Cardiac septum (tissue), 1 donor: ENCODE data around the gene LCP2. TPM values are rescaled to one million over a fixed set of nuclear protein-coding genes. Genes with fewer than 3 reads are reported as not detected.
"Not testable (repeated sequence)": the region's sequence is repeated elsewhere in the genome, so short reads cannot be mapped to it uniquely, and the experiment has no call there.

Source experiments
- DNase-seq: peaks from one replicate; pipeline ENCODE4 v3.0.0-alpha.2; 2020; ENCODE audit warnings: low spot score
- intact Hi-C: fragments of 100-400 bp; cut with DNase I; formaldehyde crosslinking; loops from one replicate; pipeline ENCODE4 v1.14.0; 2022
- total RNA-seq: library from RNA; stranded (reverse); fragmentation: NEBNext Ultra II Directional; extraction: Animal tissue kit (Norgen Biotek cat#: 25700); gene quantifications from one replicate; pipeline ENCODE4 v1.2.1, GENCODE V29; 2021
- donor health status: DM: no; HTN: no; CAD: no.

Gene LCP2
- total RNA-seq, 1 donor from 2014 or later = 6.2 TPM

DNA sequence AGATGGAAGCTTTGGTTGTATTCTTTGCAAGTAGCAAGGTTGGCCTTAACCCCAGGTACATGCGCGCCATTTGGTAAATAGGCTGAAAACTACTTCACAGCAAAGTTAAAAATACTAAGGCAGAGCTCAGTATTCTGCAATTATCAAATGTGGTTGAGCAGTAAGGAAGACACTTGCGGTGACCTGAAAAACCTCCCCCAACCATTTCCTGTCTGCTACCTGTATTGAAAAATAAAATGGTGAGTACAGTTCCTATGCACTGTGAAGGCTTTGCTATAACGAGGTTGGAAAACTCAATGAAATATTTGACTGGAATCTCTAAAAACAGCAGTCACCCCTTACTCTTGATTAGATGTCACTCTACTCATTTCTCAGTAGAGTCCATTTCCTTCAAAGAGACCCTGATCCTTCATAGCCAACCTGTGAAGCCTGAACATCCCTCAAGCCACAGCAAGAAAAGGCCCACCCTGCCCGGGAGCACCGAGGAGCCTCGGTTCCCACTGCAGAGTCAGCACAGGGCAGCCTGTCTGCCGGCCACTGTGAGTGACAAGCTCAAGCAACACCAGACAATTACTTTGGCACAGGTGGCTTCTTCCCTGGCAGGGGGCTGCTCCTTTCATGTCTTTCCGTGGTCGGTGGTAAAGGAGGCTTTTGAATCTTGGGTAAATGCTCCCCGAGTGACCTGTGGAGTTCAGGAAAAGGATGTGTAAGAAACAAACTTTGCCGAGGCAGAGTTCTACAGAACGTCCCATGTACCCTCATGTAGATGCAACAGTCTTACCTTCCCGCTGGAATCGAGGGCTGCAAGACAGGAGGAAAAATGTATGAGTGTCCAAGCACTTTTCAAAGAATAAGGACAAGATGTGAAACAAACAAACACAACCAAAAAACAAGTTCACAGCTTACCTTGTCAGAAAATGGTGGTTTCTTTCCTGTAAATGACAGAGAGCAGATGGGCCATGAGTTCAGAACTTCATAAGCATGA, 35.2 kb downstream of the LCP2 start:
- intact Hi-C loops = no loop called here
- DNase-seq = no peak

DNA sequence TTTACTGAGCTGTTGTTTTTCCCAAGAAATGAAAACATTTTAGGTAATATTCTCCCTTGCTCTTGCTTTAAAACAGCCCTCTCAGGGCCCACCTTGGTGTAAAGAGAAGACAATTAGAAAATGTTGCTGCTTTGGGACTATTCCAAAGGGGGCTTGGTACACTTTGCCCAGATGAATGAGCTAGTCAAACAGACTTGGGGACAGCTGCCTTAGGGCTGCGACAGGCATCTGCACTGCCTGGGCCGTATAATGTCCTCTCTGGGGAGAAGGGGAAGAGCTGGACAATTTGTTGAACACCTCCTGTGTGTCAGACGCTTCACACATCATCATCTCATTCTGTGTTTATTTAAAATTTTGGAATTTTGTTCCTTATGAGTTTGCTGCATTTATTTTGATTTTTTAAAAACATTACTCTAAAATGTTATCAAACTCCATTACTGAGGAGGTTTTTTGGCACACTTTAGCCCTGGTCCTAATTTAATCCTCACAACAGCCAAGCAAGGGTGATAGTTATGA, 36.0 kb downstream of the LCP2 start:
- intact Hi-C loops = no loop called here
- DNase-seq = no peak

DNA sequence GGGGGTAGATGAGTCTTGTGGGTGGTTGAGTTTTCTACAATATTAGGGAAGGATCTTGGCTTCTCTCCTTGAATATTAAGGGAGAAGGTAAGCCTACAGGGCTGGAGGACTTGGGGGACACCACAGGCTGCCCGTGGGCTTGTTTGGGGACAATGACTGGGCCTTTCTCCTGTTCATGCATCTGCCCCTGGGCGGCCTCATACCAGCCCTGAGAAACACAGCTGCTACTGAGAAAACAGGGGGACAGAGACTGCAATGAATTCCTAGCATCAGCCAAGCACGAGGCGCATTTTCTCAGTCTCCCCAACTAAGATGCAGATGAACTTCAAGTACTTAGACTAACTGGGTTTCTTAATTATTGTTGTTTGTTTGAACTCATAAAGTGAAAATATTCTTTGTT, 40.2 kb downstream of the LCP2 start:
- no peak for DNase-seq
- intact Hi-C loops = no loop called here

DNA sequence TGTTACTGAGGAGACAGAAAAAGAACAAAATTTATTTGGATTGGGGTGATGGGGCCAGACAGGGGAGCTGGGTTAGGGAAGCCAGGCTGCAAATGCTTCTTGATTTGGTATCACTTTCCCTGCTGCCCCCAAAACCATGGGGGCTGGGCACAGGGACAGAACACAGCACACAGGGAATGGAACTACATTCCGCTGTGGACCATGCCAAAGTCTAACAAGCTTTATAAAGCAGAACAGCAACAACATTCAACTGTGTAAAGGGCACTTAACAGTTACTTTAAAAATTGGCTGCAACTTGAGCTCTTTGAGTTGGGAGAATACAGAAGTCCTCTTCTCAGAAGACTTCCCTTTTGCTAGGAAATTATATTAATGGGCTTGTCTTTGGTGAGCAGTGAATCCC, 41.0 kb downstream of the LCP2 start:
- intact Hi-C loops = no loop called here

DNA sequence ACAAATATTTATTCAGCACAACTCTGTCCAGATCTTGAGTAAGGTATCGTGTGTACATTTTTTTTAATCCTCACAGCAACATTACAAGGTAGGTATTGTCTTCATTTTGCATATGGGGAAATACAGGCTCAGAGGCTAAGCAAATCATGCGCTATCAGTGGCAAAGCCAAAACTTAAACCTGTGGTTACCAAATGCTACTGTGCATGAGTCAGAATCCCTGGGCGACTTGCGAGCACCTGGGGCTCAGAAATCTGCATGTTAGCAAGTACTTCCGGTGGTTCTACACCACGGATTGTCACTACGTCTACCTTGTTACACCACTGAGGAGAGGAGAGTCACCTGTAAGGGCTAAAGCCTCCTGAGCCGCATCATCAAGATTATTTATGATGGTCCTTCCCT, 43.5 kb downstream of the LCP2 start:
- intact Hi-C loops = no loop called here
- DNase-seq = no peak

More for the DNA sequence above, 41.0 kb downstream of the LCP2 start:
- DNase-seq = no peak

DNA sequence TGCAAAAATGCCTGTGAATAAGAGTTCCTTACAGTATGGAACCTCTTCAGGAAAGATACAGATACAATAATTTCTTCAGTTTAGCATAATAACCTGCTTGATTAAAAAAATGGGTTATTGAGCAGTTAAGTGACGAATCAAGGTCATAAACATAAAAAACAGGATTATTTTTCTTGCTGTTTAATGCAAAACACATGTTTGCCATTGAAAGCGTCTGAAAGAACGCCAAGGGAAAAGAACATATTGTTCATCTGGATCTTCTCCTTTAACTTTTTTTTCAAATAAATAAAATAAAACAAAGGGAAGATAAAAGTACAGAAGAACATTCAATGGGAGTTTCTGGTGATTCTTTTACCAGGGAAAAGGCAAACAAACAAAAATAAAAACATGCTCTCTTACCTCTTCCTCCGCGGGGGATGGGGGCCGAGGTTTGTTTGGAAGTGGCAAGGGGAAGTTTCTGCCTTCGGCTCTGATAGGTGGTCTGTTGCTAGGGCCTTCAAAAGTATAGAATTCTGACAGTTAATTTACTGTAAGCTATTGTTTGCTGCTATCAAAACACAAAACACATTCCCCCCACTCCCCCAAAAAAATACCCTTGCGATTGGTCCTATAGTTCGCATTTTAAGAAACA, 44.7 kb downstream of the LCP2 start:
- intact Hi-C loops = no loop called here
- DNase-seq = no peak

DNA sequence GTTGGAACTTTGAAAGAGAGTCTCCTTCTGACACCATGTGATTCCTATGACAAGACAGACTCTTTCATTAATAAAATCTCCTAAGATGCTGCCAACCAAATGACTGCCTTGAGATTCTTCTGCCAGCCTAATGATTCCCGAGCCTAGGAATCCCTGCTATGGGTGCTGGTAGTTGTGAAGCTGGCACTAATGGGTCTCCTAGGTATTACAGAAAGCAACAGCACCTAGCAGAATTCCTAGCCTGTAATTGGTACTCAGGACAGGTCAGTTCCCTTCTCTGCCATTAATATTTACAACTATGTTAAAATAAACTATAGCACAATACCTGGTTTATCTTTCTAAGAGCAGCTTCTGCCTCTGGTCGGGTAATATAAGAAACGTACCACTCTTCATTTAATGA, 45.5 kb downstream of the LCP2 start:
- DNase-seq = no peak
- intact Hi-C loops = no loop called here

DNA sequence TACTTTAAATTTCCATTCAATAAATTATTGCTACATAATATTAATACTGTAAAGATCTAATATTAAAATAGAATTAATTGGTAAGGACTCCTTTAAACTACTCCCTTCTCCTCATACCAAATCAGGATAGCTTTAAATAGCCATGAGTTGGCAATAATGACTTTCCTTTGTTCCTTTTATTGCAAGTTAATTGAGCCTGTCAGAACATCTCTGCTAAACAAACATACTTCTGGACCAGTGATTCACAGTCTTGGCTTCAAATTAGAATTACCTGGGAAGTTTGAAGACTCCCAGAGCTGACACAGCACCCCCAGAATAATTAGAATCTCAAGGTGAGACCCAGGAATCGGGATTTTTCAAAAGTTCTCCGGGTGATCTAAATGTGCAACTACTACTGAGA, 46.1 kb downstream of the LCP2 start:
- intact Hi-C loops = no loop called here
- no peak for DNase-seq

DNA sequence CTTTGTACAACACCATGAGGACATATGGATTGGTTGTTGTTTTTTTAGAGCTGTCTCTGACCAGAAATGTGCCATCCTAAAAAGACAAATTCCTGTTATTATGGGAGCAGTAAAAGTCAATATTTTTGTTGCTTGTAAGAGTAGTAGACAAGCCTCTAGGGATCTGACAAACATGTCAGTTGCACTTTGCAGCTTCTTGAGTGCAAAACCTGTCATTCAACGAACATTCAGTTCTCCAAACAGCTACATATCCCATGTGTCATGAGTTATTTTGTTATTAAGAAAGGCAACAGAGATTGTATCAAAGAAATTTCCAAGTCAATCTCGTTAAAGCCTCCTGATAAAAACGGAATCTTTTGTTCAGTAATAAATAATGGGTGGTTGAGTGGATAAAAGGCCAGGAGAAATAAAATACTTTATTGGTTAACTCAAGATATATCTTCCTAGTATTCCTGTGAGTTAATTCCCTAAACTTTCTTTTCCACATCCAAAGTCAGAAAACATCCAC, 46.7 kb downstream of the LCP2 start:
- intact Hi-C loops = no loop called here
- DNase-seq = no peak

DNA sequence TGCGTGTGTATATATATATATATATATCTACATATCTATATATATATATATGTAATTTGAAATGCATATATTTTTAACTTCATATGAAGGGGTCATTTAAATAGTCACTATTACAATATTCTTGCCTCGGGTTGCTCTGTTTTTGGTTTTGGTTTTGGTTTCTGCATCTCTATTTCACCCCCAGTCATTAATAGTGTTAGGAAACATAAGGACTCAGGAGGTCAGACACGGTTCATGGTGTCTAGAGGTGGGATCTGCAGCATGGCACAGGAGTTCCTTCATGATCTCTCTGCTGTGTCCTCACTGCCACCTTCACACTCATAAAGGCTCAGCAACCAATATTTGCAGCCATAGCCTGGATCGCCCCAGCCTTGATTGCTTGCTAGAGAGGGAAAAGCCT, 48.2 kb downstream of the LCP2 start:
- no peak for DNase-seq
- intact Hi-C loops = no loop called here

DNA sequence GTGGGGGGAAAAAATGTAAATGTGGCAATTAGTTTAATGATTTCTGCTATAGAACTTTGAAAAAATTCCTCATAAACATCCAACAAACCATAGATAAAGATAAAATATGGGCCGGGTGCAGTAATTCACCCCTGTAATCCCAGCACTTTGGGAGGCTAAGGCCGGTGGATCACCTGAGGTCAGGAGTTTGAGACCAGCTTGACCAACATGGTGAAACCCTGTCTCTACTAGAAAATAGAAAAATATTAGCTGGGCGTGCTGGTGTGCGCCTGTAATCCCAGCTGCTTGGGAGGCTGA, 48.7 kb downstream of the LCP2 start:
- intact Hi-C loops, DNase-seq: not testable (repeated sequence)

DNA sequence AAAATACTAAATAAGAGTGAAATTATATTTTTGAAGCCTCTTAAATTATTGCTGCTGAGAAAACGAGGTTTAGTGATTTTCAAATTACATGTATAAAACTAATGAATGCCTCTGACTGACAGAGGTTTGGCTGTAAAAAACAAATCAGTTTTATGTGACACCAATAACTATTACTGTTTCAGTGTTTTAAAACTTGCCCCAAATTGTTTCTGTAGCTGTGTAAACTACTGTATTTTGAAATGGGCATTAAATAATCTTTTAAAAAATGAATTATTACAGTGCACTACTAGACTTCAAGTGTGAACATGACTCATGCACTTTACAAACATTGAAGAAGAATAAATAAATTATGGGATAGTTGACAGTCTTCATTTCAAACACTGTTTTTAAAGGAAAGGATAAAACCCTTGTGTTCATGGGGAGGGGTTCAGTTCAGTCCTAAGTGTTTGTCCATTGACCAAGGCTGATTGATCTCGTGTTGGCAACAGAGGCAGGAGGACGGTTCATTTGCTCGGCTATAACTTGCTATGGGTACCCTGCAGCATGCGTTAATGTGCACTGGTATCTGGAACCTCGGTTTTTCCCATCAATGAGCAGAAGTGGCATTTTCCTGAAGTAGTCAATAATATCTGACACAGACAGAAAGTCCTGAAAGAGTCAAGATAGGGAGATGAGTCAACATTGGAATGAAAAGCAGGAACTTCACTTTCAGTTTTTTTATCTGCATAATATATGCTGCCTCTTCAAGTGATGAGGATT, 49.2 kb downstream of the LCP2 start:
- no peak for DNase-seq
- intact Hi-C loops = no loop called here

DNA sequence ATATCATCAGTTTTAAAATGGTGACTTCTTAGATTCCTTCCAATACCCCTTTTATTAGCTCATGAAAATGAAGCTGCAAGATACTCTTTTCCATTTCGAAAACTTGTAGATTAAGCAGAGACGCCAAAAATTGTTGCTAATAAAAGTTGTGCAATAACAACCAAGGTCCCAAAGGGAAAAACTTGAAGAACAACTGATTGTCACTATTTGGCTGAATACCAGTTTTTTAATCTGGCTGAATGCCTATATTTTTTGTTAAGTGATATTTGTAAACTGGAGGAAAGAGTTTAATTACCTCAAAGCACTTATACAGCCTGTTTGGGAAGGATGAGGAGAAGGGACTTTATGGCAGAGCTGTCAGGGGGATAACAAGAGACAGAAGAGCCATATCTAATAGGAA, 50.2 kb downstream of the LCP2 start:
- no peak for DNase-seq
- intact Hi-C loops = no loop called here

DNA sequence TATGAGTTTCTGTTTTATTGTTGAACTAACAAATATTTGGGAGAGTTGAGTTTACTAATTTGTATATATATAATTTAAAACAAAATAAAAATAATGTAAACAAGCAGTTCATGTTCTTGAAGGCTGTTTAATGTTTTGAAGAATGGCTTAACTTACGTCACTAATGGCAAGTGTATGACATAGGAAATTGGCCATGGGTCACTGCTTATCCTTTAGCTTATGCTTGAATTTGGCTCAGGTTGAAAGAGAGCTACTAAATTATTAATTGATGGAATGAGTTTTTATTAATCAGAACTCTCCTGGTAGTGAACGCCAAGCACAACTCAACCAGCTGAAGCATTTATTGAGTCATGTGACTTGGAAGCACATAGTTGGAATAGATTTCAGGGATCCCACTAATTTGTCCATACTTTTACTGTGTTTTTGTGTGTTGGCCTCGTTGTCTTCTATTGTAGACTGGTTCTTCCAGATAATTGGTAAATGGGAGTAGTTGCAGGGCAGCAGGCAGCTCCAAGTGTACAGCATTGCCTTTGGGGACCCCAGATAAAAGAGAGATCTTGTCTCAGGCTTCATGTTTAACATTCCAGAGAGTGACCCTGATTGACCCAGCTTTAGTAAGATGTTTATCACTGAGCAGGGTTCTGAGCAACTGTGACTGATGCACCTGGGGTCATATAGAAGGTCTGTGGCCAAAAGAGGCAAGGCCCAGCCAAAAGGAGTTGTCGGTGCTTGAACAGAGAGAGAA, 51.3 kb downstream of the LCP2 start:
- intact Hi-C loops = no loop called here
- DNase-seq = no peak

DNA sequence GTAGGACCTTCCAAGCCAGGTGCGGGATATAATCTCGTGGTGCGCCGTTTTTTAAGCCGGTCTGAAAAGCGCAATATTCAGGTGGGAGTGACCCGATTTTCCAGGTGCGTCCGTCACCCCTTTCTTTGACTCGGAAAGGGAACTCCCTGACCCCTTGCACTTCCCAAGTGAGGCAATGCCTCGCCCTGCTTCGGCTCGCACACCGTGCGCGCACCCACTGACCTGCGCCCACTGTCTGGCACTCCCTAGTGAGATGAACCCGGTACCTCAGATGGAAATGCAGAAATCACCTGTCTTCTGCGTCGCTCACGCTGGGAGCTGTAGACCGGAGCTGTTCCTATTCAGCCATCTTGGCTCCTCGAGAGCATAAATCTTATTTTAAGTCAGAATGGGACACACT, 52.1 kb downstream of the LCP2 start:
- intact Hi-C loops, DNase-seq: not testable (repeated sequence)

DNA sequence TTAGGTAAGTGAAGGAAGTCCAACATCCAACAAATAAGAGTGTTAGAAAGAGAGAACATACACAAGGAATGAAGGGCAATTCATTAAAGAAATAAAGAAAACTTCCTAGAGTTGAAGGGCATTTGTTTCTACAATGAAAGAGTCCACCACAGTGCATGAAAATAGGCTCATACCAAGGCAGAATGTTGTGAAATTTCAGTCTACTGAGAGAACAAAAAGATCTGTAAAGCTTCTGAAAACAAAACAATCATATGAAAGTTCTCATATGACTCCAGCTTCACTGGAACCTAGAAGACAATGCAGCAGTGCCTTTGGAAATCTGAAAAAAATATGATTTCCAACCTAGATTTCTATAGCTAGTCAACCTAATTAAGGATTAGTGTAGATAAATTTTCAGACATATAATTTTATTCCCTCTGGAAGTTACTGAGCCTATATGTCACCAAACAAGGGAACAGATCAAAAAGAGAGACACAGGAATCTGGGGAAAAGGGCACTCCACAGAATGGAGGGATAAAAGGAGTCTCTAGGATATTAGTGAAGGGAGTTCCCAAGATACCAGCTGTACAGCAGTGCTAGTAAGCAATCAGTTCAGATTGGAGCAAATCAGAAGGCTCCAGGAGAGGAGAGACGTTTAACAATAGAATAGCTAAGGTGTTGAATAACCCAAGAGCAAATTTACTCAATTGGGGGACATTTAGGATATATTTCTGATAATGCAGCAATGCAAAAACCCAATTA, 59.0 kb downstream of the LCP2 start:
- no peak for DNase-seq
- intact Hi-C loops = no loop called here

DNA sequence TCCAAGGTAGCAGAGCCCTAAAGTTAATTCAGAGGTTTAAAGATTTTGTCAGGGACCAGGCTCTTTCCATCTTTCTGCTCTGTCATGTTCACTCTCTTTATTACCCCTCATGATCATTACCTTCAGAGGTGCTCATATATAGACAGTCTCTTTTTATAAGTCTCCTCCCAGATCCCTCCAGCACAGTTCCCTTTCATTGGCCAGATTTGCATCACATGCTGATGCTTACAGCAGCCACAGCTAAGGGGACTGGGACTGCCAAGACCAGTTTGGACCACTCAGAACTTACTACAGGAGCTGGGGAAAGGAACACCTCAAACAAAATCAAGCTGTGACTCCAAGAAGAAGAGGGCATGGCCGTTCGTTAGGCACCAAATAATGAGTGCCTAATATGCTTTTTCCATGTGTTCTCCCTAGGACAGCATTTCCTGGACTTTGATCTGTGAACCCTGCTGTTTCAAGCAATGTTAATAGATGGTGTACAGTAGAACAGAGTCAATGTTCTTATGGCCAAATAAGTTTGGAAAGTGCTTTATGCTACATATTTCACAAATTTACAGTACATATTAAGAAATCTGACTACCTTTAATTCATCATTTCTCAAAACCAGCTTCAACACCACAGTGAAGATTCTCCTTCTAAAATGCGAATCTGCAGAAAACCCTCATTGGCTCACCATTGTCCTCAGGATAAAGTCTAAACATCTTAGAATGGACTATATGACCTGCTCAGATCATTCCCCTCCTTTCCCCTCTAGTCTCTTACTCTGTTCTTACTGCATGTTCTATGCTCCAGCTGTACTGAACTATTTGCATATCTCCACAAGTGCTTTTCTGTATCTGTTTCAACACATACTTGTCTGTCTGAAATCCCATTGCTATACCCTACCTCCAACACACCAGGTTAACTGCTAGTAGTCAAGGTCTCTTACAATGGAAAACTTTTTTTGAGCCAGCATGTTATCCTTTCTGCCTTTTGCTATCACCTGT, 61.4 kb downstream of the LCP2 start:
- intact Hi-C loops = no loop called here
- no peak for DNase-seq
